Trophoblast cell (in vitro differentiated cells and primary cell): ENCODE data around the gene SOX6.
A peak's percentile ranks its signal among the peaks of the same experiment; 100 is the strongest.

ENCODE experiments used
- DNase-seq, 2 donors: peaks; one replicate each; pipeline ENCODE4 v3.0.0-alpha.2; 2016
- H2AFZ ChIP-seq: 2 replicates; pipeline ENCODE4 v1.6.1; 2013; ENCODE audit warnings: low read length, moderate library complexity, mild to moderate bottlenecking; ENCODE audit not compliant: insufficient read depth, poor library complexity
- H2AK5ac ChIP-seq: 2 replicates; pipeline ENCODE4 v1.6.1; 2013; ENCODE audit warnings: mild to moderate bottlenecking, low read length
- H2BK120ac ChIP-seq: 2 replicates; pipeline ENCODE4 v1.6.1; 2013; ENCODE audit warnings: low read length, mild to moderate bottlenecking, moderate library complexity; ENCODE audit not compliant: insufficient read depth, poor library complexity
- H2BK12ac ChIP-seq: 2 replicates; pipeline ENCODE4 v1.6.1; 2013; ENCODE audit warnings: mild to moderate bottlenecking, low read length, moderate library complexity
- H2BK5ac ChIP-seq: 2 replicates; pipeline ENCODE4 v1.6.1; 2013; ENCODE audit warnings: low read length, low read depth, moderate library complexity, mild to moderate bottlenecking; ENCODE audit not compliant: poor library complexity
- H3K14ac ChIP-seq: 2 replicates; pipeline ENCODE4 v1.6.1; 2013; ENCODE audit warnings: mild to moderate bottlenecking, low read length
- H3K18ac ChIP-seq: 2 replicates; pipeline ENCODE4 v1.6.1; 2013; ENCODE audit warnings: mild to moderate bottlenecking, low read length
- H3K23ac ChIP-seq: 2 replicates; pipeline ENCODE4 v1.6.1; 2013; ENCODE audit warnings: low read length
- H3K27ac ChIP-seq: 2 replicates; pipeline ENCODE4 v1.5.1; 2013; ENCODE audit warnings: low read depth, mild to moderate bottlenecking, inconsistent platforms, low read length, moderate library complexity
- H3K27me3 ChIP-seq: 2 replicates; pipeline ENCODE4 v1.6.1; 2013; ENCODE audit warnings: inconsistent platforms, mild to moderate bottlenecking, low read length, moderate library complexity; ENCODE audit not compliant: insufficient read depth
- H3K36me3 ChIP-seq, 2 experiments: 1 replicate in 1 of 2; 2 replicates in 1 of 2; pipeline ENCODE4 v1.6.1; 2013; ENCODE audit warnings: low read length in 2 of 2, mild to moderate bottlenecking in 2 of 2, moderate library complexity in 1 of 2; ENCODE audit not compliant: insufficient read depth in 2 of 2, control insufficient read depth in 1 of 2
- H3K4ac ChIP-seq: 2 replicates; pipeline ENCODE4 v1.6.1; 2013; ENCODE audit warnings: low read depth, mild to moderate bottlenecking, low read length, moderate library complexity
- H3K4me1 ChIP-seq, 2 experiments: 1 replicate in 1 of 2; 2 replicates in 1 of 2; pipeline ENCODE4 v1.6.1; 2013; ENCODE audit warnings: low read length in 2 of 2, mild to moderate bottlenecking in 2 of 2, moderate library complexity in 1 of 2; ENCODE audit not compliant: insufficient read depth in 2 of 2, control insufficient read depth in 1 of 2
- H3K4me2 ChIP-seq: 2 replicates; pipeline ENCODE4 v1.6.1; 2013; ENCODE audit warnings: inconsistent platforms, mild to moderate bottlenecking, low read length, moderate library complexity
- H3K4me3 ChIP-seq: 2 replicates; pipeline ENCODE4 v1.5.1; 2013; ENCODE audit warnings: mild to moderate bottlenecking, low read depth, low read length, inconsistent platforms
- H3K79me1 ChIP-seq: one replicate; pipeline ENCODE4 v1.6.1; 2013; ENCODE audit warnings: low read length
- H3K79me2 ChIP-seq: 2 replicates; pipeline ENCODE4 v1.6.1; 2013; ENCODE audit warnings: low read length, mild to moderate bottlenecking; ENCODE audit not compliant: control insufficient read depth, insufficient read depth, poor library complexity
- H3K9ac ChIP-seq: 2 replicates; pipeline ENCODE4 v1.6.1; 2013; ENCODE audit warnings: mild to moderate bottlenecking, low read length
- H3K9me3 ChIP-seq: 2 replicates; pipeline ENCODE4 v1.6.1; 2013; ENCODE audit warnings: low read depth, mild to moderate bottlenecking, control low read depth, inconsistent platforms, low read length; ENCODE audit not compliant: insufficient read depth
- H4K12ac ChIP-seq: 2 replicates; pipeline ENCODE4 v1.6.1; 2013; ENCODE audit warnings: low read depth, mild to moderate bottlenecking, low read length, moderate library complexity
- H4K8ac ChIP-seq: 2 replicates; pipeline ENCODE4 v1.6.1; 2013; ENCODE audit warnings: low read depth, mild to moderate bottlenecking, low read length, moderate library complexity
- H4K91ac ChIP-seq: one replicate; pipeline ENCODE4 v1.6.1; 2013; ENCODE audit warnings: low read depth, mild to moderate bottlenecking, low read length, moderate library complexity
- WGBS: extraction: QIAGEN DNeasy Blood & Tissue Kit; methylation state at CpG from one replicate; pipeline ENCODE4 v1.1.7; 2013; ENCODE audit warnings: missing lambda C conversion rate; ENCODE audit not compliant: insufficient read length, insufficient coverage; ENCODE audit errors: extremely low coverage; 5-methylcytosine and 5-hydroxymethylcytosine counted together

The SOX6 gene

DNA sequence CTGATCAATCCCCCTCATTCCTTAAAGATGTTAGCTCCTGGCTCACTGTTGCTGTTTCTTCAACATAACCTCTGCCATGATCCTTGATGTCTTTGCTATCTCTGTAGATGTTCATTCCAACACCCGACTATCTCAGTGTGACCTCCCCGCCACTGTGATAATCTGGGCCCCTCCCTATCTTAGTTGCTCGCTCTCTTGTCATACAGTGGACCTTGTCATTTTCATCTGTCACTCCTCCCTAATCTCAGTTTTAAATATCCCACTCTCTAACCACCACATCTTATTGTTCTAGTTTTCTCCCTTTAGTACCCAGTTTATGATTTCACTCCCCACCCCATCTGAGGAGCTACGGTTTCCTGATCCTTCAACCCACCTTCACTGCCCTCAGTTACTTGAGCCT lies 379.2 kb downstream of the SOX6 start:
- Histone ChIP-seq H2BK120ac (no peak overlapping the region), H3K4me3 (no peak overlapping the region), H3K36me3 (no peaks in the 10 kb centered on the region), H3K14ac (no peak overlapping the region), H3K18ac (no peak overlapping the region), H3K4me1 (no peaks in the 10 kb centered on the region), H2BK5ac (no peak overlapping the region), H3K9ac (no peak overlapping the region), H3K4me2 (no peak overlapping the region), H4K8ac (no peak overlapping the region), H3K27ac (no peak overlapping the region), H3K23ac (no peak overlapping the region), H4K91ac (no peak overlapping the region), H3K79me2 (no peaks in the 10 kb centered on the region), H3K4ac (no peak overlapping the region), H3K79me1 (no peaks in the 10 kb centered on the region), H4K12ac (no peak overlapping the region), H2BK12ac (no peak overlapping the region), H3K9me3 (no peaks in the 10 kb centered on the region), H2AK5ac (no peak overlapping the region), H3K27me3 (no peaks in the 10 kb centered on the region), H2AFZ (no peak overlapping the region)
- WGBS = no CpG with 5 or more reads among the region's 4 CpGs
- no peak for DNase-seq

DNA sequence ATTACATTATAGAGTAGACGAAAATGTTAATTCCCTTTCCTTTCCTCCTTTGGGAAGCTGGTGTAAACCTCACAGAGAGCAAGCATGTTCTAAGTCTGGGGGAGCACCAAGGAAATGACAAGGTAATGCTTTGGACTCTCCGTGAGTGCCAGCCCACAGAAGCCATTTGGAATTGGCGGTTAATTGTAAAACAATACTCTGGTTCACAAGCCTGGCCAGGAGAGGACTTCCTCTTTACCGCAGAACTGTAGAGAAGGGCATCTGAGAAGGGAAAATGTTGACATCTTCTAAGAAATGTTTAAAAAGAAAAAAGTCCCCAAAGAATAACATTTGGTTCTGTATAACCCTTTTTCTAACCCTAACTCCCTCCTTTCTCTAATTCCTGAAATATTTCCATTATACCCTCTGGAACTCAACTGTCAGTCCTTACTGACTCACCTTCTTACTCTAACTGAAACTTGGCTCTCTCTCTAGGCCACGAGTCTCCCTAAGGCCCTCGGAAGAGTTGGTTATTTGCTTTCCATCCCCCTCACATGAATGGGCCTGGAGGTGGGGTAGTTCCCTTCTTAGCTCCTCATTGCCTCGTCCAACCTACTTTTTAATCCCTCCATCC lies 379.8 kb downstream of the SOX6 start:
- Histone ChIP-seq H4K91ac (no peak overlapping the region), H3K9me3 (no peaks in the 10 kb centered on the region), H2BK5ac (no peak overlapping the region), H3K79me2 (no peaks in the 10 kb centered on the region), H2AK5ac (no peak overlapping the region), H4K12ac (no peak overlapping the region), H3K4me2 (no peak overlapping the region), H3K9ac (no peak overlapping the region), H2AFZ (no peak overlapping the region), H3K27ac (no peak overlapping the region), H3K79me1 (no peaks in the 10 kb centered on the region), H3K4me3 (no peak overlapping the region), H3K4ac (no peak overlapping the region), H3K36me3 (no peaks in the 10 kb centered on the region), H2BK12ac (no peak overlapping the region), H2BK120ac (no peak overlapping the region), H4K8ac (no peak overlapping the region), H3K27me3 (no peaks in the 10 kb centered on the region), H3K4me1 (no peaks in the 10 kb centered on the region), H3K14ac (no peak overlapping the region), H3K18ac (no peak overlapping the region), H3K23ac (no peak overlapping the region)
- no CpG with 5 or more reads among the region's 7 CpGs for WGBS
- DNase-seq = no peak

DNA sequence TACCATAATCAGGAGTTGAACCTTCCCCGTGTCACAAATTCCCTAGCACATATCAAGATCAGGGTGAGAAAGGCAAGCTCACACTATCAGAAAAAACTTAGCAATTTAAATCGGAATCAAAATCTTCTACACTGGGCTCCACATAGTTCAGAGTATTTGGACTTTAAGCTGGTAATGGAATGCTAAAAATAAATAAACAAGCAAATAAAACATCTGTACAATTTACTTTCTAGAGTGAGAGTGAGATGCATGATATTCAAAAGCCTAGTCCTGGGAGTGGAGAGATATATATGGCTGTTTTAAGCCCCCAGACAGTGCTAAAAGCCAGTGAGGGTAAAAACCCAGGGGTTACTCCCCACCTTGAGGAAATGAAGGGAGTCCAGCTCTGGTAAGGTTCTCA lies 380.6 kb downstream of the SOX6 start:
- Histone ChIP-seq H3K14ac (no peak overlapping the region), H3K18ac (no peak overlapping the region), H4K12ac (no peak overlapping the region), H3K27me3 (no peaks in the 10 kb centered on the region), H3K79me2 (no peaks in the 10 kb centered on the region), H2BK5ac (no peak overlapping the region), H3K4me2 (no peak overlapping the region), H2BK12ac (no peak overlapping the region), H3K27ac (no peak overlapping the region), H3K4me3 (no peak overlapping the region), H3K36me3 (no peaks in the 10 kb centered on the region), H3K9me3 (no peaks in the 10 kb centered on the region), H3K4ac (no peak overlapping the region), H4K91ac (no peak overlapping the region), H3K23ac (no peak overlapping the region), H3K4me1 (no peaks in the 10 kb centered on the region), H3K79me1 (no peaks in the 10 kb centered on the region), H4K8ac (no peak overlapping the region), H2AK5ac (no peak overlapping the region), H3K9ac (no peak overlapping the region), H2BK120ac (no peak overlapping the region), H2AFZ (no peak overlapping the region)
- no peak for DNase-seq
- whole genome bisulfite sequencing = no CpG with 5 or more reads among the region's 2 CpGs

DNA sequence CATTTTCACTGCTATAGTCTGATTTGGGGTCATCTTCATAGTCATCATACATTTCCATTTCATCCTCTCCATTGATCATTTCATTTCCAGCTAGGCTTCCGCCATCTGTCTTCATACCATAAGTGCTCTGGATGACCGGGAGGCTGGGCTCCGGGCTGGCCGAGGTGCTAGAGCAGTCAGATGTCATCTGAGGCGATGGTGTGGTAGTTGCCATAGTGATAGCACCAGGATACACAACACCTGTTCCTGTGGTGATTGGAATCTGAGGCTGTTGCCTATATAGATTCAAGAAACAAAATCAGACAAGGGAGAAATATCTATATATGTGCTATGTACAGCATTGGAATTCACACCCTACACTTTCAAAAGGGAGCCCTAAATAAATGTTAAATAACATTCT lies 383.5 kb downstream of the SOX6 start:
- no peak overlapping the region for H2AFZ ChIP-seq
- no peak overlapping the region for H3K4ac ChIP-seq
- H3K27me3 ChIP-seq = no peaks in the 10 kb centered on the region
- H3K18ac ChIP-seq = no peak overlapping the region
- no peak overlapping the region for H3K4me2 ChIP-seq
- H3K9me3 ChIP-seq = no peaks in the 10 kb centered on the region
- peak; percentile 56 to 72 for DNase-seq
- no peak overlapping the region for H2BK120ac ChIP-seq
- no peak overlapping the region for H3K14ac ChIP-seq
- H4K8ac ChIP-seq = no peak overlapping the region
- H3K79me1 ChIP-seq = no peaks in the 10 kb centered on the region
- H3K36me3 ChIP-seq = no peaks in the 10 kb centered on the region
- no peak overlapping the region for H4K91ac ChIP-seq
- H3K27ac ChIP-seq = no peak overlapping the region
- no peak overlapping the region for H2AK5ac ChIP-seq
- H2BK5ac ChIP-seq = no peak overlapping the region
- H3K4me3 ChIP-seq = no peak overlapping the region
- H2BK12ac ChIP-seq = no peak overlapping the region
- no CpG with 5 or more reads among the region's 5 CpGs for WGBS
- peaks cover 0 to 2% of the 10 kb centered on the region in 2 experiments for H3K4me1 ChIP-seq
- no peak overlapping the region for H3K9ac ChIP-seq
- no peak overlapping the region for H3K23ac ChIP-seq
- no peaks in the 10 kb centered on the region for H3K79me2 ChIP-seq
- no peak overlapping the region for H4K12ac ChIP-seq
